Putamen (tissue), 1 donor: Measurements from ENCODE around the gene EIF3K.
A peak's percentile ranks its signal among the peaks of the same experiment; 100 is the strongest.

Experiments used
- DNase-seq: peaks from one replicate; pipeline ENCODE4 v3.0.0-alpha.2; 2016; ENCODE audit warnings: low spot score

EIF3K gene

GRCh38 chr19:38649305-38650171 is 30.6 kb downstream of the EIF3K start:
- DNase-seq: no peak

- no peak for DNase-seq
These were observed 31.3 kb downstream of the EIF3K start for GRCh38 chr19:38650172-38650775.

GRCh38 chr19:38650911-38651584 is 32.1 kb downstream of the EIF3K start:
- no peak for DNase-seq

- DNase-seq: no peak
These were observed 34.1 kb downstream of the EIF3K start for GRCh38 chr19:38653028-38653571.

GRCh38 chr19:38654628-38655055 is 35.7 kb downstream of the EIF3K start:
- DNase-seq: no peak

- DNase-seq: no peak
These were observed 36.3 kb downstream of the EIF3K start for GRCh38 chr19:38655148-38655824.

- peak; percentile 85 for DNase-seq
These were observed 37.4 kb downstream of the EIF3K start for GRCh38 chr19:38656171-38656981.

- no peak for DNase-seq
These were observed 38.7 kb downstream of the EIF3K start for GRCh38 chr19:38657633-38658222.

- DNase-seq: no peak
These were observed 39.7 kb downstream of the EIF3K start for GRCh38 chr19:38658462-38659306.

- DNase-seq: no peak
These were observed 41.7 kb downstream of the EIF3K start for GRCh38 chr19:38660724-38661123.

GRCh38 chr19:38661136-38661535 is 42.1 kb downstream of the EIF3K start:
- no peak for DNase-seq

GRCh38 chr19:38661996-38662395 is 43.0 kb downstream of the EIF3K start:
- no peak for DNase-seq

GRCh38 chr19:38662537-38663155 is 43.7 kb downstream of the EIF3K start:
- peak; percentile 73 for DNase-seq

- no peak for DNase-seq
These were observed 44.2 kb downstream of the EIF3K start for GRCh38 chr19:38663156-38663651.

GRCh38 chr19:38663957-38664502 is 45.0 kb downstream of the EIF3K start:
- DNase-seq: no peak

GRCh38 chr19:38664503-38665211 is 45.7 kb downstream of the EIF3K start:
- DNase-seq: no peak

GRCh38 chr19:38665219-38665931 is 46.4 kb downstream of the EIF3K start:
- DNase-seq: no peak
